GM06990 (cell line): ENCODE data around the gene RFC4.

ENCODE experiments used
- DNase-seq: peaks from one replicate; pipeline ENCODE4 v3.0.0-alpha.2; 2011; ENCODE audit not compliant: insufficient read length; ENCODE audit errors: extremely low read depth
- H3K27me3 ChIP-seq: replicated peaks from 2 replicates; pipeline ENCODE4 v1.6.0; 2011; ENCODE audit warnings: low read length; ENCODE audit not compliant: control insufficient read depth, insufficient read depth
- H3K36me3 ChIP-seq: 2 replicates; pipeline ENCODE4 v1.5.1; 2011; ENCODE audit warnings: low read length; ENCODE audit not compliant: control insufficient read depth, insufficient read depth
- H3K4me3 ChIP-seq: replicated peaks from 2 replicates; pipeline ENCODE4 v1.5.1; 2011; ENCODE audit warnings: low read depth, mild to moderate bottlenecking, control low read depth, low read length
- CTCF ChIP-seq: IDR thresholded peaks from 2 replicates; pipeline ENCODE4 v1.5.1; 2011; ENCODE audit warnings: low read length, control low read depth, mild to moderate bottlenecking, inconsistent platforms; ENCODE audit not compliant: insufficient read depth, poor library complexity, severe bottlenecking

RFC4 gene

GRCh38 chr3:186779204-186779603 lies 27.1 kb downstream of the RFC4 start:
- no peak for DNase-seq
- H3K27me3 ChIP-seq, result no peaks in the 10 kb centered on the region
- H3K4me3 ChIP-seq, result no peak overlapping the region
- no peak for TF ChIP-seq CTCF
- H3K36me3 ChIP-seq, result peaks cover 1% of the 10 kb centered on the region

- Histone ChIP-seq H3K27me3 (no peaks in the 10 kb centered on the region), H3K4me3 (no peak overlapping the region), H3K36me3 (no peaks in the 10 kb centered on the region)
- no peak for DNase-seq
- TF ChIP-seq CTCF, result no peak
These were observed 30.3 kb downstream of the RFC4 start for GRCh38 chr3:186775999-186776398.

- no peak for TF ChIP-seq CTCF
- DNase-seq, result peak; percentile 85
- no peaks in the 10 kb centered on the region for H3K27me3 ChIP-seq
- H3K36me3 ChIP-seq, result no peaks in the 10 kb centered on the region
- peak overlapping the region; percentile 63 for H3K4me3 ChIP-seq
These were observed 33.4 kb downstream of the RFC4 start for GRCh38 chr3:186772701-186773417.

GRCh38 chr3:186772281-186772694 lies 34.0 kb downstream of the RFC4 start:
- Histone ChIP-seq H3K27me3 (no peaks in the 10 kb centered on the region), H3K4me3 (peak overlapping the region; percentile 63), H3K36me3 (no peaks in the 10 kb centered on the region)
- DNase-seq, result no peak
- no peak for TF ChIP-seq CTCF

- DNase-seq, result no peak
- TF ChIP-seq CTCF, result no peak
- H3K27me3 ChIP-seq, result no peaks in the 10 kb centered on the region
- H3K4me3 ChIP-seq, result no peak overlapping the region
- H3K36me3 ChIP-seq, result no peaks in the 10 kb centered on the region
These were observed 45.3 kb downstream of the RFC4 start for GRCh38 chr3:186760897-186761447.
